Stimulated activated CD8-positive, alpha-beta memory T cell treated with anti-CD3 and anti-CD28 coated beads, Interleukin-15, amount 100 ng/mL, for 24 hours (primary cell): ENCODE data around the gene SLC29A1.

Experiments used
- DNase-seq: peaks from one replicate; pipeline ENCODE4 v3.0.0-alpha.2; 2020; ENCODE audit warnings: low read depth

Gene SLC29A1

GRCh38 chr6:44237021-44237812 lies 13.8 kb downstream of the SLC29A1 start:
- DNase-seq: no peak

- DNase-seq: no peak
Measured at GRCh38 chr6:44237813-44238433, 14.5 kb downstream of the SLC29A1 start.

- DNase-seq: no peak
Measured at GRCh38 chr6:44238687-44239350, 15.4 kb downstream of the SLC29A1 start.

- DNase-seq: no peak
Measured at GRCh38 chr6:44243345-44243744, 19.9 kb downstream of the SLC29A1 start.

GRCh38 chr6:44245391-44245911 lies 22.1 kb downstream of the SLC29A1 start:
- no peak for DNase-seq

GRCh38 chr6:44245912-44246662 lies 22.7 kb downstream of the SLC29A1 start:
- peak; percentile 85 for DNase-seq

DNA sequence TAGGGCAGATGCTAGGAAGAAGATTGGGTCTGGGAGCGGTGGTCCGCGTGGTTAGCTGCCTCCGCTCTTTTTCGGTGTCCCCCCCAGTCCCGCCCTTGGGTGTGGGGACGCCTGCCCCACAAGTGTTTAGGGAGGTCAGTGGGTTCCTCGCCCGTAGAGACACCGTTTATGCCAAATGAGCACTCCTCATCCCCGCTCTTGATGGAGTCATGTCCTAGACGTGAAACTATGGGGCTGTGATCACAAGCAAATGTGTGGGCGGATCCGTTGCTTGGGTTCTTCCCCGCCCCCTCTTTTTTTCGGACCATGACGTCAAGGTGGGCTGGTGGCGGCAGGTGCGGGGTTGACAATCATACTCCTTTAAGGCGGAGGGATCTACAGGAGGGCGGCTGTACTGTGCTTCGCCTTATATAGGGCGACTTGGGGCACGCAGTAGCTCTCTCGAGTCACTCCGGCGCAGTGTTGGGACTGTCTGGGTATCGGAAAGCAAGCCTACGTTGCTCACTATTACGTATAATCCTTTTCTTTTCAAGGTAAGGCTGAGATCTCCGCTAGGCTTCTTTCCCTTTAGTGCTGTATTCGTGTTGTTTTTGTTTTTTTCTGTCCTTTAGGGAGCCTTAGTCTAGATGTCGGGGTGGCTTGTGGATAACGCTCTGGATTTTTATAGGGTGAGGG lies 23.4 kb downstream of the SLC29A1 start, which contains the start of gene HSP90AB1:
Gene HSP90AB1 (plus strand): TSS at position 439 of the 675 bp plus-strand sequence. CDS start 1,529 bp downstream, outside the sequence.
- peak; percentile 85 for DNase-seq

GRCh38 chr6:44247338-44248302 lies 24.2 kb downstream of the SLC29A1 start:
- DNase-seq: peak; percentile 79

GRCh38 chr6:44248579-44248978 lies 25.2 kb downstream of the SLC29A1 start:
- DNase-seq: no peak

GRCh38 chr6:44249082-44249748 lies 25.8 kb downstream of the SLC29A1 start:
- DNase-seq: no peak

DNA sequence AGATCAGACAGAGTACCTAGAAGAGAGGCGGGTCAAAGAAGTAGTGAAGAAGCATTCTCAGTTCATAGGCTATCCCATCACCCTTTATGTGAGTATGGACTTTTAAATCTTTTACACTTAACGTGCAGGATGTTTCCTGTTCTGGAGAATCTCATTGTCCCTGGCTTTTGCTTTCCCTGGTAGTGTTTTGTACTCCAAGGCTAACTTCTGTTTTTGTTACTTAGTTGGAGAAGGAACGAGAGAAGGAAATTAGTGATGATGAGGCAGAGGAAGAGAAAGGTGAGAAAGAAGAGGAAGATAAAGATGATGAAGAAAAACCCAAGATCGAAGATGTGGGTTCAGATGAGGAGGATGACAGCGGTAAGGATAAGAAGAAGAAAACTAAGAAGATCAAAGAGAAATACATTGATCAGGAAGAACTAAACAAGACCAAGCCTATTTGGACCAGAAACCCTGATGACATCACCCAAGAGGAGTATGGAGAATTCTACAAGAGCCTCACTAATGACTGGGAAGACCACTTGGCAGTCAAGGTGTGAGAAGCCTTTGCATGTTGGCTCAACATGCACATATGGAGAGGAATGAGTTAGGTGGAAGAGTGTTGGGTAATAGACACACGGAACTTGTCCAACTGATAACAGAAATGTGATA lies 26.8 kb downstream of the SLC29A1 start:
- DNase-seq: no peak

- no peak for DNase-seq
Measured at GRCh38 chr6:44250718-44251123, 27.3 kb downstream of the SLC29A1 start.

DNA sequence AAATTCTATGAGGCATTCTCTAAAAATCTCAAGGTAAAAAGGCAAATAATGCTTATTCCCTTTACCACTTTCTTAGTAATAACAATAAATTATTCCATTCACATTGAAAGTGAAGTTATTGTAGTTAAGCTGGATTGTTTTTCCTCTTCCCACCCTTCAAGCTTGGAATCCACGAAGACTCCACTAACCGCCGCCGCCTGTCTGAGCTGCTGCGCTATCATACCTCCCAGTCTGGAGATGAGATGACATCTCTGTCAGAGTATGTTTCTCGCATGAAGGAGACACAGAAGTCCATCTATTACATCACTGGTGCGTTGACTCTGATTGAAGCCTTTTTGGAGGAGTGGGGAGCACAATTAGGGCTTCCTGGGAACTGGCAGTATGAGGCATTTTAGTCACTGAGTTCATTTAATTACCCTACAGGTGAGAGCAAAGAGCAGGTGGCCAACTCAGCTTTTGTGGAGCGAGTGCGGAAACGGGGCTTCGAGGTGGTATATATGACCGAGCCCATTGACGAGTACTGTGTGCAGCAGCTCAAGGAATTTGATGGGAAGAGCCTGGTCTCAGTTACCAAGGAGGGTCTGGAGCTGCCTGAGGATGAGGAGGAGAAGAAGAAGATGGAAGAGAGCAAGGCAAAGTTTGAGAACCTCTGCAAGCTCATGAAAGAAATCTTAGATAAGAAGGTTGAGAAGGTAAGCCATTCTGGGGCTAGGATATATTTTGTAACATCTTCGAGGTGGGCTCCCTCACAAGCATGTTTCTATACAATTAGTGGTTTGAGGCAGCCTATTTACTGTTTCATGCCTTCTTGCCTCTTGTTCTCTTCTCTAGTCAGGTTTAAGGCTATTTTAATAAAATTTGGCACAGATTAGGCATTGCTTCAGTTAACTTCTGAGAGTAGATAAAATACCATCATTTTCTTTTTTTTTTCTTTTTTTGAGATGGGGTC lies 28.5 kb downstream of the SLC29A1 start:
- no peak for DNase-seq

DNA sequence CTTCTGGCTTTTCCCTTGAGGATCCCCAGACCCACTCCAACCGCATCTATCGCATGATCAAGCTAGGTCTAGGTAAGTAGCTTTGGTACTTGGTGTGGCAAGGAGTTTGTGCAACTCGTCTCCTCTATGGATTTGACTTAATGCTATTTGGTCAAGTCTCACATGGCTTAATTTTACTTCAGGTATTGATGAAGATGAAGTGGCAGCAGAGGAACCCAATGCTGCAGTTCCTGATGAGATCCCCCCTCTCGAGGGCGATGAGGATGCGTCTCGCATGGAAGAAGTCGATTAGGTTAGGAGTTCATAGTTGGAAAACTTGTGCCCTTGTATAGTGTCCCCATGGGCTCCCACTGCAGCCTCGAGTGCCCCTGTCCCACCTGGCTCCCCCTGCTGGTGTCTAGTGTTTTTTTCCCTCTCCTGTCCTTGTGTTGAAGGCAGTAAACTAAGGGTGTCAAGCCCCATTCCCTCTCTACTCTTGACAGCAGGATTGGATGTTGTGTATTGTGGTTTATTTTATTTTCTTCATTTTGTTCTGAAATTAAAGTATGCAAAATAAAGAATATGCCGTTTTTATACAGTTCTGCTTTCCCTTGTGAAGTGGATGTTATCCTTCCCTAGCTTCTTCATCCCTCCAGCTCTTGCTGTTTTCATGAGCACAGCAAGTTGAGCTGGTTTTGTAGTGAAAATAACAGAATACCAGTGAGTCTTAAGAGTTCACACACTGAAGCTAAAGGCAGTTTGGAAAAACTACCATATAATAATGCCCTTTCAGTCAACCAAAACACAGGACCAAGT lies 30.1 kb downstream of the SLC29A1 start:
- no peak for DNase-seq

DNA sequence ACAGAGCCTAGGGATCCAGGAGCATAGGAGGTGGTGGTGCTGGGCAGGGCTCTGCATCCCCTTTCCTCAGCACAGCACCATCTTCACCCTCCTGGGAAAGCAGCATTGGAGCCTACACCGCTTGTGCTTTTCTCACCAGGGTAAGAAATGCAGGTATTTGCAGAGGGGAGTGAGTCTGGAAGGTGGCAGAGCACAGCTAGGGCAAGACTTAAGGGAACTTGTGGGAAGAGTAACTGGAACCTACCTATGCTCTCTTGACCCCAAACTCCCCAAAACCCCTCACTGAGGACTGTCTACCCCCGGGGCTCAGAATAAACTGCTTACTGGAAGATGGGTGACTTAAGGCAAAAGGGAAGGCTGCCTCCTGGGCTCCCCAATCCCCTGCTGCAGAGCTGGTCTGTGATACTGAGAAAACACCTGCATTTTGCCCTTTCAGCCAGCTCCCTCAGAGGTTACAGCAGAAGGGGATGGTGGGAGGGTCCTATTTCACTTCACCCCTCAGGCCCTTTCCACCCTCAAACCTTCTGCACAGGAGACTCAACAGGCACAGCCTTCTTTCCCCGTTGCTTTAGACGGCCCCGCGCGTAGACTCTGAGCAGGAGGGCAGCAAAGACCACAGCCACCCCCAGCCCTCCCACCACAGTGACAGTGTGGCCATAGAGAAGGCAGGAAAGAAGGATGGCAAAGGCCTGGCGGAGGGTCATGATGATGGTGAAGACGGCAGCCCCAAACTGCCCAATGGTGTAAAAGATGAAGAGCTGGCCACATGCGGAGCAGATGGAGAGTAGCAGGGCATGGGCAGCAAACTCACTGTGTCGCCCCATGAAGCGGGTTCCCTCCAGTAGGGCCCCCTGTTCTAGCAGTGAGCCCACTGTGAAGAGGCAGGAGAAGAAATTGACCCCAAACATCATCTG lies 31.1 kb downstream of the SLC29A1 start:
- no peak for DNase-seq
